Lung (tissue), 14 donors: ENCODE measurements around the gene USP17L18. TPM values are rescaled to one million over a fixed set of nuclear protein-coding genes. Genes with fewer than 3 reads are reported as not detected.
"Not testable (repeated sequence)": the region's sequence is repeated elsewhere in the genome, so short reads cannot be mapped to it uniquely, and the experiment has no call there.

ENCODE experiments used
- ATAC-seq: fragments of 200-7000 bp; cut with Tn5 transposase; one replicate; pipeline ENCODE4 v1.9.1; 2020; ENCODE audit warnings: moderate number of reproducible peaks; ENCODE audit not compliant: insufficient read depth, low FRiP score
- DNase-seq, 3 donors: peaks; one replicate each; pipeline ENCODE4 v3.0.0-alpha.2; 2013 to 2017
- H3K27ac ChIP-seq, 2 donors: one replicate each; pipeline ENCODE4 v1.5.1; 2013; ENCODE audit warnings: mild to moderate bottlenecking in 2 of 2, moderate library complexity in 2 of 2, control low read depth in 1 of 2, inconsistent platforms in 1 of 2, low read depth in 1 of 2, low read length in 1 of 2
- H3K27me3 ChIP-seq, 3 donors: one replicate each; pipeline ENCODE4 v1.5.1; 2013; ENCODE audit warnings: low read length in 2 of 3; ENCODE audit not compliant: control insufficient read depth in 3 of 3, insufficient read depth in 3 of 3
- H3K36me3 ChIP-seq, 4 donors: one replicate each; pipeline ENCODE4 v1.5.1; 2013; ENCODE audit warnings: low read length in 4 of 4, mild to moderate bottlenecking in 1 of 4, moderate library complexity in 1 of 4; ENCODE audit not compliant: control insufficient read depth in 4 of 4, insufficient read depth in 4 of 4
- H3K4me1 ChIP-seq, 5 donors: one replicate each; pipeline ENCODE4 v1.5.1; 2013; ENCODE audit warnings: low read length in 5 of 5, mild to moderate bottlenecking in 2 of 5, moderate library complexity in 1 of 5; ENCODE audit not compliant: control insufficient read depth in 5 of 5, insufficient read depth in 5 of 5
- H3K4me3 ChIP-seq: one replicate; pipeline ENCODE4 v1.5.1; 2013; ENCODE audit warnings: mild to moderate bottlenecking, control low read depth, moderate library complexity
- H3K9ac ChIP-seq, 2 donors: one replicate each; pipeline ENCODE4 v1.5.1; 2013; ENCODE audit warnings: low read length in 2 of 2, control low read depth in 1 of 2; ENCODE audit not compliant: insufficient read depth in 1 of 2
- H3K9me3 ChIP-seq, 4 donors: one replicate each; pipeline ENCODE4 v1.5.1; 2013; ENCODE audit warnings: low read length in 3 of 4, mild to moderate bottlenecking in 1 of 4, moderate library complexity in 1 of 4; ENCODE audit not compliant: control insufficient read depth in 4 of 4, insufficient read depth in 3 of 4
- WGBS, 2 donors: extraction: QIAGEN DNeasy Blood & Tissue Kit; methylation state at CpG; one replicate each; pipeline ENCODE4 v1.1.7; 2013; 5-methylcytosine and 5-hydroxymethylcytosine counted together
- long read RNA-seq, 5 donors: transcript quantifications; one replicate each; lab custom pipeline, GENCODE V29; 2026
- polyA plus RNA-seq, 2 donors: library from polyadenylated mRNA; stranded (reverse); fragments of 200-250 nt; gene quantifications; one replicate each; pipeline ENCODE4 v1.2.1, GENCODE V29; 2013
- total RNA-seq, 2 donors: library from RNA; depleted of rRNA in 1 of 2; stranded (reverse); fragments of >200 nt in 1 of 2; gene quantifications; one replicate each; pipeline ENCODE4 v1.2.1, GENCODE V29; 2014 to 2021
- donor health status: Bipolar disorder and iron deficiency.
- donor health status: healthy.
- donor health status: DM: yes; HTN: yes; CAD: no.

The USP17L18 gene
- total RNA-seq (not detected), polyA plus RNA-seq (not detected)
- long read RNA-seq, donor 1: 0 reads
- long read RNA-seq, donor 2: 0 reads
- long read RNA-seq, donor 3: 0 reads
- long read RNA-seq, donor 4: 0 reads
- long read RNA-seq, donor 5: 0 reads

- H3K27ac ChIP-seq, H3K27me3 ChIP-seq, H3K4me1 ChIP-seq, H3K36me3 ChIP-seq, H3K9me3 ChIP-seq, ATAC-seq, H3K9ac ChIP-seq, H3K4me3 ChIP-seq: not testable (repeated sequence)
- peak in 1 of 3 donors; percentile 12 for DNase-seq
- 88 to 89% methylated on average over 14 to 15 of the region's 26 CpGs for WGBS, 2 donors
These were observed at the start of gene USP17L18 for GRCh38 chr4:9247953-9248680. Gene USP17L18, plus strand, starts transcription at chr4:9248630. Its CDS starts 0 bp downstream, at chr4:9248630.

GRCh38 chr4:9210357-9210756, 38.1 kb upstream of the USP17L18 start, which contains the start of gene USP17L10:
Gene USP17L10, plus strand, starts transcription at chr4:9210657. Its CDS starts 0 bp downstream, at chr4:9210657.
- H3K4me1 ChIP-seq, H3K9me3 ChIP-seq, ATAC-seq, H3K27me3 ChIP-seq, H3K27ac ChIP-seq, H3K9ac ChIP-seq, DNase-seq, H3K36me3 ChIP-seq, H3K4me3 ChIP-seq: not testable (repeated sequence)
- no CpG with 5 or more reads among the region's 13 CpGs for WGBS, 2 donors

DNA sequence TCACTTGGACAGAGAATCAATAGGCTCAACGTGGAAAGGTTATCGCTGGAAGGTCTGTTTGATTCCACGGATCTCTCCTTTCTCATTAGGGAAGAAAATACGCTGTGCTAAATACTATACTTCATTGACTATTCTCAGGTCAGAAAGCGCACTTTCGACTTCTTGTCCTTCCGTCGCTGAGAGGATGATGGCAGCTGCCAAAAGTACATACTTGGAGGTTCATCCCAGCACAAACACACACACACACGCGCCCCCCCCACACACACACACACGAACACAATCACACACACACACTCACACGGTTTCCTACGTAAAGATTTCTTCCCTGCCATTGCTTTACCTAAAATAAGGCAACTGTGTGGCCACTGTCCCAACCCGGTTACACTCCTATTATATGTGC, 33.7 kb upstream of the USP17L18 start:
- H3K4me1 ChIP-seq, ATAC-seq, H3K36me3 ChIP-seq, H3K9ac ChIP-seq, H3K27ac ChIP-seq, H3K27me3 ChIP-seq, H3K4me3 ChIP-seq, H3K9me3 ChIP-seq, DNase-seq: not testable (repeated sequence)
- WGBS, 2 donors: 76 to 84% methylated on average over 11 of the region's 14 CpGs

DNA sequence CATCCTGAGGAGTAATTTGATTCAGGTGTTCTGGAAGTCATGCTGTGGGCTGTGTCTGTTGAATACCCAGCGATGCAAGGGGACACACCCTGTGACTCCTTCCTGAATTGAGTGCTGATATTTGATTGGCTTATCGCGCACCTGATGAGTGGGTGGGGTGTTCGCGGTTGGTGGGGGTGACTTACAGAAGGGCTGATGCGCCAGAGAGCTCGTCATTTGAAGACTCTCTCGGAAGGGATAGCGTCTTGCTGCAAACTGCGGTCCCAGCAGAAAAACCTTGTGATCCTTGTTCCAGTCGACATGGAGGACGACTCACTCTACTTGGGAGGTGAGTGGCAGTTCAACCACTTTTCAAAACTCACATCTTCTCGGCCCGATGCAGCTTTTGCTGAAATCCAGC, 33.3 kb upstream of the USP17L18 start, which contains the start of gene USP17L11:
TSS of gene USP17L11 (plus strand) at position 301 of the 400 bp plus-strand sequence. CDS start at position 301, 0 bp downstream.
- not testable (repeated sequence) for DNase-seq, H3K9me3 ChIP-seq, H3K9ac ChIP-seq, H3K27ac ChIP-seq, H3K4me3 ChIP-seq, H3K27me3 ChIP-seq, ATAC-seq, H3K4me1 ChIP-seq, H3K36me3 ChIP-seq
- WGBS, 2 donors: no CpG with 5 or more reads among the region's 14 CpGs

DNA sequence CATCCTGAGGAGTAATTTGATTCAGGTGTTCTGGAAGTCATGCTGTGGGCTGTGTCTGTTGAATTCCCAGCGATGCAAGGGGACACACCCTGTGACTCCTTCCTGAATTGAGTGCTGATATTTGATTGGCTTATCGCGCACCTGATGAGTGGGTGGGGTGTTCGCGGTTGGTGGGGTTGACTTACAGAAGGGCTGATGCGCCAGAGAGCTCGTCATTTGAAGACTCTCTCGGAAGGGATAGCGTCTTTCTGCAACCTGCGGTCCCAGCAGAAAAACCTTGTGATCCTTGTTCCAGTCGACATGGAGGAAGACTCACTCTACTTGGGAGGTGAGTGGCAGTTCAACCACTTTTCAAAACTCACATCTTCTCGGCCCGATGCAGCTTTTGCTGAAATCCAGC, 28.6 kb upstream of the USP17L18 start, which contains the start of gene USP17L12:
TSS of gene USP17L12 (plus strand) at position 301 of the 400 bp plus-strand sequence. CDS start at position 301, 0 bp downstream.
- ATAC-seq, H3K9me3 ChIP-seq, DNase-seq: not testable (repeated sequence)

DNA sequence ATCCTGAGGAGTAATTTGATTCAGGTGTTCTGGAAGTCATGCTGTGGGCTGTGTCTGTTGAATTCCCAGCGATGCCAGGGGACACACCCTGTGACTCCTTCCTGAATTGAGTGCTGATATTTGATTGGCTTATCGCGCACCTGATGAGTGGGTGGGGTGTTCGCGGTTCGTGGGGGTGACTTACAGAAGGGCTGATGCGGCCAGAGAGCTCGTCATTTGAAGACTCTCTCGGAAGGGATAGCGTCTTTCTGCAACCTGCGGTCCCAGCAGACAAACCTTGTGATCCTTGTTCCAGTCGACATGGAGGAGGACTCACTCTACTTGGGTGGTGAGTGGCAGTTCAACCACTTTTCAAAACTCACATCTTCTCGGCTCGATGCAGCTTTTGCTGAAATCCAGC, 23.8 kb upstream of the USP17L18 start, which contains the start of gene USP17L13:
TSS of gene USP17L13 (plus strand) at position 301 of the 400 bp plus-strand sequence. CDS start at position 301, 0 bp downstream.
- not testable (repeated sequence) for DNase-seq, H3K4me1 ChIP-seq, H3K9ac ChIP-seq, H3K27ac ChIP-seq, H3K9me3 ChIP-seq, H3K4me3 ChIP-seq, ATAC-seq, H3K36me3 ChIP-seq, H3K27me3 ChIP-seq
- WGBS, 2 donors: no CpG with 5 or more reads among the region's 14 CpGs

More for the DNA sequence above, 28.6 kb upstream of the USP17L18 start, which contains the start of gene USP17L12:
- H3K27ac ChIP-seq, H3K4me3 ChIP-seq, H3K36me3 ChIP-seq, H3K4me1 ChIP-seq, H3K27me3 ChIP-seq, H3K9ac ChIP-seq: not testable (repeated sequence)
- WGBS, 2 donors: no CpG with 5 or more reads among the region's 13 CpGs

- ATAC-seq, DNase-seq, H3K4me3 ChIP-seq, H3K9ac ChIP-seq, H3K9me3 ChIP-seq, H3K4me1 ChIP-seq, H3K27me3 ChIP-seq, H3K27ac ChIP-seq, H3K36me3 ChIP-seq: not testable (repeated sequence)
- 81 to 90% methylated on average over 5 of the region's 8 CpGs for WGBS, 2 donors
These were observed 18.2 kb upstream of the USP17L18 start for GRCh38 chr4:9230249-9230648.

- not testable (repeated sequence) for DNase-seq, ATAC-seq, H3K4me1 ChIP-seq, H3K9me3 ChIP-seq, H3K36me3 ChIP-seq, H3K27me3 ChIP-seq, H3K27ac ChIP-seq, H3K4me3 ChIP-seq, H3K9ac ChIP-seq
- no CpG with 5 or more reads among the region's 15 CpGs for WGBS, 2 donors
These were observed 14.3 kb upstream of the USP17L18 start, which contains the start of gene USP17L15 for GRCh38 chr4:9234085-9234484. Gene USP17L15, plus strand, starts transcription at chr4:9234385. Its CDS starts 0 bp downstream, at chr4:9234385.
